OCI-LY3 (cell line): ENCODE data around the gene GTF3C4.

Source experiments
- EZH2phosphoT487 ChIP-seq: fragments of 200-600 bp; shearing (Covaris generic); IDR thresholded peaks from 2 replicates; pipeline ENCODE4 v1.6.1; 2018; ENCODE audit warnings: antibody characterized with exemption, mixed run types, low read depth
- TF ChIP-seq, protein P1 (sequence below): fragments of 200-600, 300-600 bp; sonication (generic); IDR thresholded peaks from 2 replicates; pipeline ENCODE4 v1.5.1; 2014; ENCODE audit warnings: antibody characterized with exemption, low read length, low read depth

DNA sequence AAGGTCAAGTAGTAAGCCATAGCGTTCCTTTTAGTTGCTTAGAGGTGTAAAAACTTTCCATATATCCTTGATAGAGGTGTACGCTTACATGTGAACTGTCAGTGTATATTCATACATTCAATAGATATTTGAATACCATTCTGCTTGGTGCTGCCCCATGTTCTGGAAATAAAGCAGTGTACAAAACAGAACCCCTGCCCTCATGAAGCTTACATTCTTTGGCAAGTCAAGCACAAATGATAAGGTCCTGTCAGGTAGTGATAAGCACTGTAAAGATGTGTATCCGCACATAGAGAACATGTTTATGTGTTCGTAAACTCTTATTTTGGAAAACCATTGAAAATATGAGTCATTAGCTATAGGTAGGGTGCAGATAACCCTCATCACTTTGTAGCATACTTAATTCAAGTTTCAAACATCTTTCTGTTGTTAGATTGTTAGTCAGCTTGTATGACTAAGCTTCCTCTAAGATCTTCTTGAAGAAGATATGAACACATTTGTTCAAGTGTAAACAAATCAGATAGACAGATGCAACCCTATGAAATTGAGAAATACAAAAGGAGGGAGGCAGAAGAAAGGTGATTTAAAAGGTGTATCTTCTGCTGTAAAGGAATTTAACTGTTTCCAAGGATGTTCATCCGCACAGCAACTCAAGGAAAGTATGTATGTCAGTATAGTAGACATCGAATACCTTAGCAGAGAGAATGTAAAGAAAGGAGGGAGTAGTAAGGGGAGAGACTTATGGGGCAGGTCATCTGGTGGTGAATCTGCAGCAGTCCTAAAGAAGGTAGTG lies 1.6 kb downstream of the GTF3C4 start:
- TF ChIP-seq, protein P1, sequence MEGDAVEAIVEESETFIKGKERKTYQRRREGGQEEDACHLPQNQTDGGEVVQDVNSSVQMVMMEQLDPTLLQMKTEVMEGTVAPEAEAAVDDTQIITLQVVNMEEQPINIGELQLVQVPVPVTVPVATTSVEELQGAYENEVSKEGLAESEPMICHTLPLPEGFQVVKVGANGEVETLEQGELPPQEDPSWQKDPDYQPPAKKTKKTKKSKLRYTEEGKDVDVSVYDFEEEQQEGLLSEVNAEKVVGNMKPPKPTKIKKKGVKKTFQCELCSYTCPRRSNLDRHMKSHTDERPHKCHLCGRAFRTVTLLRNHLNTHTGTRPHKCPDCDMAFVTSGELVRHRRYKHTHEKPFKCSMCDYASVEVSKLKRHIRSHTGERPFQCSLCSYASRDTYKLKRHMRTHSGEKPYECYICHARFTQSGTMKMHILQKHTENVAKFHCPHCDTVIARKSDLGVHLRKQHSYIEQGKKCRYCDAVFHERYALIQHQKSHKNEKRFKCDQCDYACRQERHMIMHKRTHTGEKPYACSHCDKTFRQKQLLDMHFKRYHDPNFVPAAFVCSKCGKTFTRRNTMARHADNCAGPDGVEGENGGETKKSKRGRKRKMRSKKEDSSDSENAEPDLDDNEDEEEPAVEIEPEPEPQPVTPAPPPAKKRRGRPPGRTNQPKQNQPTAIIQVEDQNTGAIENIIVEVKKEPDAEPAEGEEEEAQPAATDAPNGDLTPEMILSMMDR: no peak
- TF ChIP-seq EZH2phosphoT487: no peak
